HG02981 (cell line): ENCODE results near the gene CRY1.

Experiments
- ATAC-seq: cut with Tn5 transposase; IDR thresholded peaks from one replicate; pipeline ENCODE4 v1.9.1; 2021; ENCODE audit warnings: mild to moderate bottlenecking, moderate library complexity; ENCODE audit not compliant: unreplicated experiment

CRY1 gene

DNA sequence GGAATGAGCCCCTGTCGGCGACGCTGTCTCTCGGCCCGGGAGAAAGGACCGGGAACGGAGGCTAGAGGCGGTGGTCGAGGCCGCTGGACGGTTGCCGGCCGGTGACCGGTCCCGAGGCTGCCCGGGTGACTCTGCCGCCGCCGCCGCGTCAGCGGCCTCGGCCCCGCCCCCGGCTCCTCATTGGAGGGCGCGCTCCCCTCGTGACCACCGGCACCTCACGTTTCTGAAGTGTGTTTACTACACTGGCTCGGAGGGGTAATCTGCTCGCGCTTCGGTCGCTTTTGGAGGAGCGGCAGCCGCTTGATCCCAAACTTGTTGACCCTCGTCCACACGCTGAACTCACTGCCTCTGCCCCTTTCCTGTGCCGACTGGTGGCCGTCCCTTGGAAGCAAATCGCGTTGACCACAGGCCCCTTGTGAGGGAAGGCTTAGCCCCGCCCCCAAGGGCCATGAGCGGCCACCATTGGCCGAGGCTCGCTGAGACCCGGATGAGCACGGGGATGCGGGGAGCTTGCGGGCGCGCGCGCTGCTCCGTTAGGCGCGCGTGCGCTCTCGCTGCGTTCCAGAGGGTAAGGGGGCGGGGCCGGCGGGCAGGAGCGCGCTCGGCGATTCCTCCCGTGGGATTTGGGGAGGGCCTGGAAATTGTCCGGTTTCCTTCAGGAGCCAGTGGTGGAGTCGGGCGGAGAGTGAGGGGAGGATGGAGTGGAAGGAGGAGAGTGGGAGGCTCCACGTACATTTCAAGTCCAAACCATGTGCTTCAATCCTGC, at the start of gene CRY1:
Gene CRY1 (minus strand): TSS at position 133 of the 766 bp plus-strand sequence. CDS start 588 bp downstream, outside the sequence.
- ATAC-seq: peak; percentile 81

DNA sequence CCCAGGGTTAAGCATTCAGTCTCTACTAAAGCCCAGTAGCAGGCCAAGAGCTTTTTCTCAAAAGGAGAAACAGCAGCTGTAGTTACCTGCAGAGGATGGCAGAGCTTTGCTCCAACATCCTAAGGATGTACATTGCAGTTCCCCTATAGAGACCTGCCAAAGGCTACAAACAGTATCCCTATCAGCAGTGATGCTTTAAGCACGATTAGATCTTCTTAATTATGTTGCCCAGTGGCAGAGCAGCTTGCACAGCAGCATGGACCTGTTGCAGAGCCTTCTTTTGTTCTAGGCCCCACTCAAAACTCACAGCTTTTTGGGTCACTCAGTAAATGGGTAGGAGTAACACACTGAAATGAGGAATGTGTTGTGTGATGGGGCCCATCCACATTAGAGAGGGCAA, 46.4 kb upstream of the CRY1 start:
- no peak for ATAC-seq

DNA sequence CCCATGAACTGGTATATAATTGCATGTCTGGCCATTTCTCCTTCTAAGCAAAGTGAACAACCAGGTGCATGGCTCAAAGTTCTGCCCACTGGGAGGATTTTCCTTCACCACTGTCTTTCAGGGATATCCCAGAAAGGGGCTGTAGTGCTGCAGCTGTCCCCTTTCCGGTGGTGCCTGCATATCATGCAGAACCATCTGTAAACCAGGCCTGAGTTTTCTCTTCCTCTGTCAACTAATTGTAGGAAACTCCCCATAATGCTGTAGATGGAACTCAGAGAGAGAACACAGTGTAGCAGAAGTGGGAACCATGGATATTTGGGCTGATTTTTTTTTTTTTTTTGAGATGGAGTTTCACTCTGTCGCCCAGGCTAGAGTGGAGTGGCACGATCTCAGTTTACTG, 45.6 kb upstream of the CRY1 start:
- no peak for ATAC-seq

DNA sequence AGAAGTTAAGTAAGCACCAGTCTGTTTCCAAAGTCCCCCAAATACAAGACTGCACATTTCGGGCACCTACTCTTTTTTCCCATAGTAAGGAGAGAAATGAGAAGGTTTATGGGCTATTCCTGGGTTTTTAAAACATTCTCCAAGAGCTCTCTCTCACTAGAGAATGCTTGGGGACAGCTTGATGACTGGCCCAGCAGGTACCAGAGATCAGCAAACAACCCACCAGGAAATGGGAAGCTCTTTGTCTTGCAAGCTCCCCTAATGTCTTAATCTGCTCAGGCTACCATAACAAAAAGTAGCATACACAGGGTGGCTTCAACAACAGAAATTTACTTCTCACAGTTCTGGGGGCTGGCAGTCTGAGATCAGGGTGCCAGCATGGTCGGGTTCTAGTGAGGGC, 41.8 kb upstream of the CRY1 start:
- no peak for ATAC-seq

DNA sequence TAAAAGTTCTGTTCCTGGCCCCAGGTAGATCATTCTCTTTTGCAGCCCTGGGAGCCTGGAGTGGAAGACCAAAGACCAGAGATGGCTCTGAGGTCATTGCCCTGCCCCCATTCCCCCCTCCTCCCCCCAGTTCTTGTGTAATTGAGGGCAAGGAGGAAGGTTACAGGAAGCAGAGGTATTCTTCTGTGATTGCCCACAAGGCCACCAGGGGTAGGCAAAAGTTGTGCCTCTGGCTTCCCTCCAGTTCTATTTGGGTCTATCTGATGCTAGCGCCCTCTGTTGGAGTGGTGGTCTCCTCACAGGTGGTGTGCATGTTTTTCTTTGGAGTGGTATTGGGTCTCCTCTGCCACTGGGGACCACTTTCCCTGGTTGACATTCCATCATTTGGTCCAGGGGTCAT, 41.2 kb upstream of the CRY1 start:
- ATAC-seq: no peak

DNA sequence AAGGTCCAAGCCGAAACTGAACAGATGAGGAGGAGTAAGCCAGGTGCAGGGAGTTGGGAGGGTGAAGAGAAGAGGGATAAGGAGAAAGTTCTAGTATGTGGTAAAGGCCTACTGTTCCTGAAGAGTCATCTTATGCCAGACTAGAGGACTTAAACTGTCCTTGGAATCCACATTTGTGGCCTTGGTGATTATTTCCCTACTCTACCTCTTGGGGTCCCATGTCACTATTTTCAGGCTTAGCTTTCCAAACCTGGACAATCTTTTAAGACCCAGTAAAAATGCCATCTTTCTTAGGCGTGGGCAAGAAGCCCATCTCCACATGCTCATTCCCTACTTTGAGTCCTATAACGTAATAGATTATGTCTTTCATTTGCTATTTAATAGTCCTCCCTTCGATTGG, 40.1 kb upstream of the CRY1 start:
- ATAC-seq: no peak

DNA sequence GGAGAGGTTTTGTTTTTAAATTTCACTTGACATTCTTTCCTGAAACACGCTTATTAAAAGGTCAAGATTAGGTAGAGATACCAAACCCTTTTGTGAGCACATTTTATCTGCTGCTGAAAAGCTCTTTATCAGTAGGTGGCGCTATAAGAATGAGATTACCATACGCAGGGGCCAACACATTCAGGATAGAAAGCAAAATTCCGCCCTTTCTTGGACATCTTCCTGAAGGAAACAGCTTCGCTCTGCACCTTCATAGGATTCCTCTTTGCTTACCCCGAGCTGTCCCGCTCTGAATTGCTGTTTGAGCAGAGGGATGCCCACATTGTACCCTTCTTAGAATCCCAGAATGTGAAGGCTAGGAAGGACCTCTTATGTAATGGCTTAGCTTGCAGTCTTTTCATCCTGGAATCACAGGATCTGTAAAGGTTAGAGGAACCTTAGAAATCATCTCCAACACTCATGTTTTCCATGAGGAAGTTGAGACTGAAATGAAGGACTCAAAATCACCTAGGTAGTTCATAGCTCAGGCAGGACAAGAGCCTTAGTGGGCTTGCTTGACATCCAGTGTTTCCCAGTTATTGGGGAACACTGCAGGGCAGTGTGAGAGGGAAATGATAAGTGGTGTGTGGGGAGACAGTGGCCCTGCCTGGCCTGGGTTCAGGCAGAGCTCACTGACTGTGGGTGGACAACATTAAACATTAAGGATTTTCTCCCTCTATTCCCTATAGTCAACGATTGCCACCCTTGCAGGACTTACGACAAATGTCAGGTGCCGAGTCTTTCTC, 38.7 kb upstream of the CRY1 start:
- ATAC-seq: no peak

DNA sequence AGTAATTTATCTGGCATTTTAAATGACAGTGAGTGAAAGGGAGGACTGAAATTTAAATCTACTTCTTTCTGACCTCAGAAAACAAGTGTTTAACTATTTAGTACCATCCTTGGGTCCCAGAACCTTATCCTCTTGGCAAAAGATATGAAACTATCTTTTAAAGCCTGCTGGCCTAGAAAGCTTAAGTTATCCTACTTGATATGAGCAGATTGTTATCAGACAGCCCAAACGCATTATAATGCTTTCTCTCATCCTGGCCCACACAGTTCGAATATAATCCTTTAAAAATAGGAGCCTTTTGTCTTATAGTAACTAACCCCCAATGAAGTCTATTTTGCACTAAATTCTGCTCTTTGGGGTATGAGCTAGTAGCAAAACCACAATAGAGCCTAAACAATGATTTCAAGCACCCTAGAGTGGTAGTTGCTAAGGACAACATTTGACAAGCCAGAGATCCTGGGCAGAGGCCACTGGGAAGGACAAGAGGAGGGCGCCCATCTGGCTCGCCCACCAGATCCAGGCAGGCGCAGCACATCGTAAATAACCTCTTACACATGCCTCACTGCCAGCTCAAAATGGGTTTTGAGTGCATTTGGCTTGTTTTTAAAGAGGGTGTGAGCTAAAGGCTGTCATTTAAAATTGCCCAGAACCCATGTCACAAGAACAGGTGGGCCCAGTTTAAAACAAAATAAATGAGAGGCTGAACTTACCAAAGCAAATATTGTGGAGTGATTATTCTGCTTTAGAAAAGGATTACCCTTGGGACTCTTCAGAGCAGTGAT, 37.7 kb upstream of the CRY1 start:
- ATAC-seq: no peak

DNA sequence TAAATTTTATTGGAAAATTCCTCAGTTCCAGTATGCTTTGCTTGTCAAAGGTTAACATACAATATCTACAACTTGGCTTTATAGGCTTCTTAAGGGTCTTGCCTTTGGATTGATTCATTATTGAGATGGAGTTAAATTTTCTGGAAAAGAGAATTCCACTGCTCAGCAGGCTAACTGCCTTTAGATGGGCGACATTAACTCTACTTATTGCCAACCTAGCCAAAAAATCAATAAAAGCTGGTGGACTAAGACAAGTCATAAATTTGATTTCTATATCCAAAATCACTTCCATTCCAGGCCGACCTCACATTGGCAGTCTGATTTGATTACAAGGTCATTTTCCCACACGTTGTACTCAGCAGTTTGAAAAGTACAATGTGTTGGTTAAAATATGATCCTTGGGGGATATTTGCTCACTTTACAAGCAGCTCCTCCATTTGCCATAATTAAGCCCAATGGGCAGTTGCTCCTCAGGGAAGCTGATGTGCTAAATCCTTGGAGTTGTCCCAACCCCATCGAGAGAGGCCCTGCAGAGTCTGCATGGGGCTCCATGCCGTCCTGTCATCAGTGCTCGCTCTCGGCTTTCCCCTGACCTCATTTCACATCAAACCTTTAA, 36.1 kb upstream of the CRY1 start:
- ATAC-seq: no peak

DNA sequence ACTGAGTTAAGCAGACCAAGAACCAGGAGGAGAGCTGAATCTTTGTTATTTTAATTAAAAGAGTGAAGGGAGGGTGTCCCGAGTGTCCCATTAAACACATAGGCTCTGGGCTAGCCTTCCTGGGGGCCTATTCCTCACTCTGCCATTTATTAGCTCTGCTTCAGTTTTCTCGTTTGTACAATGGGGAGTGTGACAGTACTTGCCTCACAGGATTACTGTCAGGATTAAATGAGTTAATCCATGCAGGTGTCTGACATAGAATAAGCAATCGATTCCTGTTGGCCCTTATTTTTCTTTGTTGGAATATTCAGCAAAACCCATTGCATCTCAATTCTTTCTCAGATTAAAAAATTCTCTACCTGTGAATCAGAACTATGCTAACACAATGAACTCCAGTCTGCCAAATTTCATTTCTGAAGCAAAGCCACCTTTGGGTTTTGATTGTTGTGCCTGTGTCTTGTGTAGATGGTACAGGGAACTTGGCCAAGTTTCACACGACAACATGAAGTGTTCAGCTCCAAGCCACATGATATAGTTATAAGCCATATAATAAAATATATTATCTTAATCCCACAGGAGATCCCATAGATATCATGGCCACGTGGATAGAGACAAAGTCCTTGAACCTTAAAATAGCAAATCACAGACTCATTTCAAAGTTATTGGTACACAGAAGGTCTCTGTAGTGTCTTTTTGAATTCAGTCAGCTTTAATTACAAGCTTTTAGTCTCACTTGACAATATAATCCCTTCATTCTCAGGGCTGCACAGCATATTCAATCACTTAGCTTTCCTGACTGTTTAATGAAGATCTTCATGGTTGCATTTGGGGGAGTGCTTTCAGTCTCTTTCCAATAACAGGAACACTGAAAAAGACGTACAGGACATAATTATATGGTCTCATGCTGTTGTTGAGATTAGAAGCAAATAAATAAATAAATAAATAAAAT, 34.4 kb upstream of the CRY1 start:
- no peak for ATAC-seq

DNA sequence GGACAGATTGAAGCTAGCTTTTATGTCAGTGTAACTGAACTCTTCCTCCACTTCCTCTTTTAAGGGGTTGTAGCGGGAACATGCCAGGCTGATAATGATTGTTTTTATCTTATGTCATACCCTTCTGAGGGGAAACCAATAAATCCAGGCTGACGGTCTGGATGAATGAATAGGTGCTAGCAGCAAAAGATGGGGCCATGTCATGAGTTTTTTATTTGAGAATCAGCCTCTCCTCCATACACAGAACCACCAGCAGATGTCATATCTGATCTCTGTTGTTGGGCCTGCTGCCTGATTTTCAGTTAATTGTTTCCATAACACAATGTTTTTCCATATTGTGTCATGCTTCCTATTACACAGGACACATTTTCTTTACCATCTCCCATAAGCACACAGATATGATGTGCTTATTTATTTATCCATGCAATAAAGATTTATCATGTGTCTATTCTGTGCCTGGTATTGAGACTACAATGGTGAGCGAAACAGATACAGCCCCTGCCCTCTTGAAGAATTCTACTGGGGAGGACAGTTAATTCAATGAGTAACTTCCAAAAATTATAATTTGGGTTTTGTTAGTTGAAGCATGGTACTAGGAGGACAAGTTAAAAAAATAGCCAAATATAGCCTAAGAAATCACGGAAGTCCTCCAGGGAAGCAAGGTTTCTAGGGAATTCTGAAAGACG, 33.6 kb upstream of the CRY1 start:
- ATAC-seq: no peak

DNA sequence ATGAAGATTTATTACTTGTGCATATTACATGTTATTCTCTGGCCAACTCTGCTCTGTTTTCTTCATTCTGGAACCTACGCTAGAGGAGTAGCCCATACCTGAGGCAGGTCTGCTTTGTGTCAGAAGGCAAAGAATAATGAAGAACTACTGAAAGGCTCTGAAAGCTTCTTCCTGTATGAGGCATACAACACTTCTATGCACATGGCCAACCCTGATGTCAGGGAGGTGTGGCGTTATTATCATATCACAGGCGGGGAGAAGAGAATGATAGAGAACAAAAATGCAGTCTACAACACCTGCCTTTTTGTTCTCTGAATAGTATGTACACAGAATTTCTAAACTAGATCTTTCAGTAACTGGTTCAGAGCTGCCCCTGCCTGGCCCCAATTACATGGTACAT, 32.5 kb upstream of the CRY1 start:
- no peak for ATAC-seq

DNA sequence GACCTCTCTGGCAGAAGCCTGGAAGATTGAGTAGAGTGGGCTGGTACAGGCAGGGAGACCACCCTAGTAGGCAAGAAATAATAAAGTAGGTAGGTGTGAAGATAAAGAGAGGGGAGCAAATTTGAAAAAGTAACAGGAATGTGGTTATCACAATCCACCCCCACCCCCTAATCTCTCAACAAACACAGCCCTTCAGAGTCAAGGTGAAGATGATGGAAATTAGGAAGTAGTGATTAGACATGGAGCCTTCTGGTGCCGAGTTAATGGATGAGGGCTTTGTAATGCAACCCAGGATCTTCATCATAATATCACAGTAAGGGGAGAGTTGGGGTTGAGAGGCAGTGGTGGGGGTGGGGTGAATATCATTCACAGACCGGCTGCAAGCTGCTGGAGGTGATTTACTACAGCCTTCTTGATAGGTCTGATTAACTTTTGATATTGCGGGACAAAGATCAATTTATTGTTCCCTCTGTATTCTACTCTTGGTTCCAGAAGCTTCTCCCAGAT, 29.2 kb upstream of the CRY1 start:
- ATAC-seq: no peak

DNA sequence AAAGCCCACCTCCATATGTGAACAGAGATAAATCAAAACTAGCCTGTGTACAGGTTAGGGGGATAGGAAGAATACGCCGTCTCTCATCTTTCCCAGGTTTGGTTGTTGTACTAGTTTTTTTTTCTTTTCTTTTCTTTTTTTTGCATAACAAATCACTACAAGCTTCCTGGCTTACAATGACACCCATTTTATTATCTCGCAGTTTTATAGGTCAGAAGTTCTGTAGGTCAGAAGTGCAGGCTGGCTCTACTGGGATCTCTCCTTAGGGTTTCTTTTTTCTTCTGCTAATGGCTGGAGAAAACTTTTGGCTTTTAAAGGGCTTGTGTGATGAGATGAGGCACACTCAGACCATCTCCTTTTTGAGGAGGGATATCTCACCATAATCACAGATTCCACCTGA, 25.7 kb upstream of the CRY1 start:
- ATAC-seq: no peak

DNA sequence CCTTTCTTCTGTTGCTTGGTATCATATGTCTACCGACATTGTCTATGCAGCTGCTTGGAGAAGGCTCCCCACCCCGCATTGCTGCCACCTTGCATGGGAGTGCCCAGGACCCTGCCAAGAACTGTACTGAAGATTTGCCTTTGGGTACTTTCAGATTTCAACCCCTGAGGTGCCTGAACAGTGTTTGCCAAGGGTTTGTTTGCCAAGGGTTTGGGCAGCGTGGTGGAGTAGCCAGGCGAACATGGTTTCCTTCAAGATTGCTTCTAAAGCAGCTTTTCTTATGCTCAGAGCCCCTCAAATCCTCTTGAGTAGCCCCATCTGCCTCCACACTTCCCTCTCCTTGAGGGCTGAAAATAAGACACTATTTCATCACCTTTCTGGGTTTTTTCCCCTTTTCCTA, 25.3 kb upstream of the CRY1 start:
- no peak for ATAC-seq

DNA sequence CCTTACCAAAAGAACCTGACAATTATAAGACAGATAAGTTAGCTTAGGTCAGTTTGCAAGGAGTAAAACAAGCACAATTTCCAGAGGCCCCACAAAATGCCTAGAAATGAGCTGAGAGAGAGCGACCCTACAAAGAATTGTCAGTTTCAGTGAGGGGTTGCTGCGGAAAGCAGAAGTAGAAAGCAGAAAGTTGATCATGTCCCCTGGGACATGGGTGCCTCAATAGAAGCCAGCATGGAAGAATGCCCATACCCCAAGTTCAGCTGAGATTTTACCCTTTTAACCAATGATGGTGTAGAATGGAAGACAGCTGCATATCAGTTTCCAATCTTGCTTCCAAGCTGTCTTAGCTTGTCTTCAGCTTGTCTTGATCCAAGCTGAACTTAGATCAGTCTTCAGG, 21.8 kb upstream of the CRY1 start:
- ATAC-seq: no peak

DNA sequence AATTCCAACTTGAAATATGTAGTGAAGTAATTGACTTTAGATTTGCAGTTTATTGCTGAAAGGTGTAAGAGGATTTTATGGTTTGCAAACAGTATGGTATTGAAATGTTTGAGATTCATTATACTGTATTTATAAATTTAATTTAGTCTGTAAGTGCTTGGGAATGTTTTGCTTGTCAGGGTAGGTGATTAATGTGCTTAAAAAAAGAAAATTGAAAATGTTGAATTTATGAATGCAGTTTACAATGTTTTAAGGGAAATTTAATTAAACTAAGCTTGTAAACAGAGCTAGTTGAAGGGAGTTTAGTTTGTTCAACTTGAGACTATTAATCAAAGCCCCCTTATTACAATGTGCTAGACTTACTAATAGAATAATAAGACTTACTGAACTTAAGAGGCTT, 18.0 kb upstream of the CRY1 start:
- no peak for ATAC-seq

DNA sequence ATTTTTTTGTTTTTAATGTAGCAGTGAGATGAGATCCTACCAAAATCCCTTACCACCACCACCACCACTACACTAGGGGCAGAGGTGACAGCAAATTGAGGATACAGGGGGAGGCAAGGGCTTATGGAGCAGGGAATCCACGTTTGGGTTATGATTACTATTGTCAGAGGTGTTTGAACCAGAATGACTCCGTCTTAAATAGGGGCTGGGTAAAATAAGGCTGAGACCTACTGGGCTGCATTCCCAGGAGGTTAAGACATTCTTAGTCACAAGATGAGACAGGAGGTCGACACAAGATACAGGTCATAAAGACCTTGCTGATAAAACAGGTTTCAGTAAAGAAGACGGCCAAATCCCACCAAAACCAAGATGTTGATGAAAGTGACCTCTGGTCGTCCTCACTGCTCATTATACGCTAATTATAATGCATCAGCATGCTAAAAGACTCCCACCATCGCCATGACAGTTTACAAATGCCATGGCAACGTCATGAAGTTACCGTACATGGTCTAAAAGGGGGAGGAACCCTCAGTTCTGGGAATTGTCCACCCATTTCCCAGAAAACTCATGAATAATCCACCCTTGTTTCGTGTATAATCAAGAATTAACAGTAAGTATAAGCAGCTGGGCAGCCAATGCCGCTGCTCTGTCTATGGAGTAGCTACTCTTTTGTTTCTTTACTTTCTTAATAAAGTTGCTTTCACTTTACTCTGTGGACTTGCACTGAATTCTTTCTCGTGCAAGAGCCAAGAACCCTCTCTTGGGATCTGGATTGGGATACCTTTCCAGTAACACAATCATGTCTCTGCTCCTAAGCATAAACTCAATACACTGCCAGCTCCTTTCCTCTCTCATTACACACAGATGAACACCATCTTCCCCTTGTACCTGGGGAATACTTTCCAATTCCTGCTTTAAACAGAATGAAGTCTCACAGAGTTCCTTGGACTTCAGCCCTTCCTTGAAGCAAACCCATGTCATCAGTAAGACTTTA, 16.7 kb upstream of the CRY1 start:
- no peak for ATAC-seq
